Measurements from ENCODE around the gene MED22. TPM values are rescaled to one million over a fixed set of nuclear protein-coding genes. Genes with fewer than 3 reads are reported as not detected.

Gene MED22
- total RNA-seq, 1 donor from 2014 or later, result 32.9 TPM

DNA sequence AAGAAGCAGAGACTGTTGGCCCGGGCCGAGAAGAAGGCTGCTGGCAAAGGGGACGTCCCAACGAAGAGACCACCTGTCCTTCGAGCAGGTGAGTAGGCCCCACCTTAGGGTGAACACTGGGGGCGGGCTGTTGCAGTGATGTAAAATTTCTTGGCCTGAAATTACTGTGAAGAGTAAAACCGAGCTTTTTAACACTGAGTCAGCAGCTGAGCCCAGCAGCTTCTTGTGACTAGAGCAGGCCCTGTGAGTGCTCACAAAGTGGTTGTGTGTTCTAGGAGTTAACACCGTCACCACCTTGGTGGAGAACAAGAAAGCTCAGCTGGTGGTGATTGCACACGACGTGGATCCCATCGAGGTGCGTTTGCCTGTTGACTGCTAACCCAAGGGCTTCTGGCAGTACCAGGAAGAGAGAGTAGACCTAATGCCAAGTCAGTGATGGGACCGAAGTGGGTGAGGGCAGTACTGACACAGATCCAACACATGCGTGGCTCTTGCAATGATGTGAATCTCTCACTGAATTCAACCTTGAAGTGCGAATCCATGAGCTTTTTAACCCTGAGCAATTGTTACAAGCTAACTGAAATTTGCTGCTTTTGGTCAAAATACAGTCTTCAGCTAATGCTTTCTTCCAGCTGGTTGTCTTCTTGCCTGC is 2.2 kb upstream of the MED22 start:
- TF ChIP-seq, protein P1, sequence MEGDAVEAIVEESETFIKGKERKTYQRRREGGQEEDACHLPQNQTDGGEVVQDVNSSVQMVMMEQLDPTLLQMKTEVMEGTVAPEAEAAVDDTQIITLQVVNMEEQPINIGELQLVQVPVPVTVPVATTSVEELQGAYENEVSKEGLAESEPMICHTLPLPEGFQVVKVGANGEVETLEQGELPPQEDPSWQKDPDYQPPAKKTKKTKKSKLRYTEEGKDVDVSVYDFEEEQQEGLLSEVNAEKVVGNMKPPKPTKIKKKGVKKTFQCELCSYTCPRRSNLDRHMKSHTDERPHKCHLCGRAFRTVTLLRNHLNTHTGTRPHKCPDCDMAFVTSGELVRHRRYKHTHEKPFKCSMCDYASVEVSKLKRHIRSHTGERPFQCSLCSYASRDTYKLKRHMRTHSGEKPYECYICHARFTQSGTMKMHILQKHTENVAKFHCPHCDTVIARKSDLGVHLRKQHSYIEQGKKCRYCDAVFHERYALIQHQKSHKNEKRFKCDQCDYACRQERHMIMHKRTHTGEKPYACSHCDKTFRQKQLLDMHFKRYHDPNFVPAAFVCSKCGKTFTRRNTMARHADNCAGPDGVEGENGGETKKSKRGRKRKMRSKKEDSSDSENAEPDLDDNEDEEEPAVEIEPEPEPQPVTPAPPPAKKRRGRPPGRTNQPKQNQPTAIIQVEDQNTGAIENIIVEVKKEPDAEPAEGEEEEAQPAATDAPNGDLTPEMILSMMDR (IDR thresholded peaks at IDR 0.05), result no peak
- TF ChIP-seq POLR2AphosphoS5 (IDR thresholded peaks at IDR 0.05; ENCODE audit: insufficient read depth in 1 of 2, low read depth in 1 of 2), result no peak
- no peak for TF ChIP-seq POLR2A (IDR thresholded peaks at IDR 0.05)
- Histone ChIP-seq H3K27me3 (no peaks in the 10 kb centered on the region), H3K36me3 (peaks cover 0 to 45% of the 10 kb centered on the region in 2 donors), H3K4me3 (no peak overlapping the region), H3K9me3 (no peaks in the 10 kb centered on the region), H3K4me1 (peaks cover 39% of the 10 kb centered on the region), H3K27ac (no peak overlapping the region)
- intact Hi-C loops (cut with DNase I), result no loop called here
- no peak for DNase-seq (ENCODE audit: extremely low spot score in 2 of 2)

DNA sequence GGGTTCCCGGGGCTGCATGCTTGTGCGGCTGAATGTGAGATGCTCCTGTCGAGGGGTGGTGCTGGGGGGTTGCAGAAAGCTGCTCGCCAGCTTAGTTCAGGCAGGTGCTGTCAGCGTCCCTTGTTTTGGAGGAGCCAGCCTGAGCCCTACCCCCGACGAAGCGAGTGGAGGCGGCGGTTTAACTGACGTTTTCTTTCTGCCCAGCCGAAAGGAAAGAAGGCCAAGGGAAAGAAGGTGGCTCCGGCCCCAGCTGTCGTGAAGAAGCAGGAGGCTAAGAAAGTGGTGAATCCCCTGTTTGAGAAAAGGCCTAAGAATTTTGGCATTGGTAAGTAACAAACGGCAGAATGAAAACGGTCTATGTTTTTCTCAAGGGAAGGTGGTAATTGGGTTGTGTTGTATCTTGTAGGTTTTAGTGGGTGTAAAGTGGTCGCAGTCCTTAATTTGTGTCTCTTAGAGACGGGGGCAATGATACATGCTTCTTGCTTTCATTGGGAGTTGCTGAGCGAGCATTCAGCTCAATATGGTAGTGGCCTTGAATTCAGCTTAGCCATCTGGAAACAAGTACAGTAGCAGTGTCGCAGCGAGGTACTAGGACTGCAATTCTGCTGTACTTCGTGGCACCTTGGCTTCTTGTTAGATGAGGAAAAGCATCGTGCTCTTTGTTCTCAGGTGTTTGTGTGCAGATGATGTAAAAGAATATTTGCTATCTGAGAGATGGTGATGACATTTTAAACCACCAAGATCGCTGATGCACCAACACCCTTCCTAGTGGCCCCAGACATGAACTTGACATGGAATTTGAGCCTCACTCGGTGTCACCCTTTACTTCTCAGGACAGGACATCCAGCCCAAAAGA is 1.0 kb upstream of the MED22 start:
- TF ChIP-seq, protein P1 (IDR thresholded peaks at IDR 0.05), result no peak
- TF ChIP-seq POLR2AphosphoS5 (IDR thresholded peaks at IDR 0.05; ENCODE audit: insufficient read depth in 1 of 2, low read depth in 1 of 2) (no peak), POLR2A (IDR thresholded peaks at IDR 0.05) (no peak)
- DNase-seq (ENCODE audit: extremely low spot score in 2 of 2), result no peak
- intact Hi-C loops (cut with DNase I), result no loop called here
- Histone ChIP-seq H3K36me3 (peaks cover 0 to 57% of the 10 kb centered on the region in 2 donors), H3K9me3 (no peaks in the 10 kb centered on the region), H3K27me3 (no peaks in the 10 kb centered on the region), H3K4me1 (peaks cover 31% of the 10 kb centered on the region), H3K4me3 (peak overlapping the region; percentile 82 to 95), H3K27ac (peak overlapping the region; percentile 84)

DNA sequence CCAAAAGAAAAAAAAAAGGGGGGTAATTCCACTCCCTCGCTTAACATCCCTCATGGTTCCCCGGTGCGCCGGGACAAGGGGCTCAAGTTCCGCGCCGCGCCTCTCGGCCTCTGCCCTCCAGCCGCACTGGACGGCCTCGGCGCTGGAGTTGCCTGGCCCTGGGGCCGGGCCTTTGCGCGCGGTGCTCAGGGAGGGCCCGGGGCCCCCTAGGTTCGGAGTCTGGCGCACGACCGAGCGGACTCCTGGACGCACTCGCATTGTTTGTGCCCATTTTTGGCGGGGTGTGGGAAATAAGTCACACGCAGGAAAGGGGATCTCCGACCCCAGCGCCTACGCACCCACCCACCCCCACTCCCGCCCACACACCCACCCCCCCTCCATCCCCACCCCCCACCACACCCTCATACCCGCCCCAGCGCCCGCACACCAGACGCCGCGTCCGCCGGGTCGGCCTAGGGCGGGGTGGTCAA is 381 bp downstream of the MED22 start:
- H3K9me3 ChIP-seq, result no peaks in the 10 kb centered on the region
- no peak for DNase-seq (ENCODE audit: extremely low spot score in 2 of 2)
- H3K4me3 ChIP-seq, result peak overlapping the region; percentile 82 to 95
- H3K36me3 ChIP-seq, result peaks cover 0 to 66% of the 10 kb centered on the region in 2 donors
- peaks cover 31% of the 10 kb centered on the region for H3K4me1 ChIP-seq
- TF ChIP-seq, protein P1 (IDR thresholded peaks at IDR 0.05), result no peak
- no peak for TF ChIP-seq POLR2AphosphoS5 (IDR thresholded peaks at IDR 0.05; ENCODE audit: insufficient read depth in 1 of 2, low read depth in 1 of 2)
- no peak for TF ChIP-seq POLR2A (IDR thresholded peaks at IDR 0.05)
- intact Hi-C loops (cut with DNase I), result no loop called here
- no peaks in the 10 kb centered on the region for H3K27me3 ChIP-seq
- peak overlapping the region; percentile 84 for H3K27ac ChIP-seq

DNA sequence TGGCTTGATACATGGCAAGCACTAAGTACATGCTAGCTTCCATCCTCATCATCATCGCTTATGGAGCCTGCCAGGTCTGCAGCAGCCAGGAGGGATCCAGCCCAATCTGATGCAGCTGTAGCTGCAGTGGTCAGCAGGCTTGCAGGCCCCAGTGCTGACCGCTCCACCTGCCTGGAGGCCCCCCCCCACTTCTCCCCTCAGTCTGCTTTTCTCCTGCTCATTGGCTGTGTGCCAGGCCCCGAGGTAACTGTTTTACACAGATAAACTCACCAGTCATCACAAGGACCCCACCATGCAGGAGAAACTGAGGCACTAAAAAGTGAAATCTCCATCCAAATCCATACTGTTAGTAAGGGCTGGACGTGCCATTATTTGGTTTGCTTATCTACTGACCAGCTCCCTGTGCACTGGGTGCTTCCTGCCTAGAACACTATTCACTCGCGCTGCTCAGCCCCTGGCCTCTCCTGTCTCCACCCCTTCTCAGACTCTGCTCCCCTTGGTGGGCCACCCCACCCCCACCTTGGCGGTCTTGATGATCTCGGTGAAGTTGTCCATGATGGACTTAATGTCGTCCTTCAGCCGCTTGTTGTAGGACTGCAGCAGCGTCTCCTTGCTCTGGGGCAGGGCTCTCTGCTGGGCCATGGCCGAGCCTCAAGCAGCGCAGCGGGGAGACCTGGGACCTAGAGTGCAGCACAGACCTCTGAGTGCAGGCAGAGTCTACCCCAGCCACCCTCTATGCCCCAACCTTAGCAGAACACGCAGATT is 1.7 kb downstream of the MED22 start:
- TF ChIP-seq POLR2A (IDR thresholded peaks at IDR 0.05) (no peak), POLR2AphosphoS5 (IDR thresholded peaks at IDR 0.05; ENCODE audit: insufficient read depth in 1 of 2, low read depth in 1 of 2) (no peak)
- TF ChIP-seq, protein P1 (IDR thresholded peaks at IDR 0.05), result no peak
- intact Hi-C loops (cut with DNase I), result no loop called here

More for the DNA sequence above, 1.7 kb downstream of the MED22 start:
- DNase-seq (ENCODE audit: extremely low spot score in 2 of 2), result no peak
- Histone ChIP-seq H3K27ac (peak overlapping the region; percentile 84), H3K4me3 (peak overlapping the region; percentile 82 to 95), H3K4me1 (peaks cover 31% of the 10 kb centered on the region), H3K36me3 (peaks cover 0 to 66% of the 10 kb centered on the region in 2 donors), H3K27me3 (no peaks in the 10 kb centered on the region), H3K9me3 (no peaks in the 10 kb centered on the region)
